ENCODE measurements around the gene SFMBT1.
A peak's percentile ranks its signal among the peaks of the same experiment; 100 is the strongest.
"Not testable (repeated sequence)": the region's sequence is repeated elsewhere in the genome, so short reads cannot be mapped to it uniquely, and the experiment has no call there.

The SFMBT1 gene

DNA sequence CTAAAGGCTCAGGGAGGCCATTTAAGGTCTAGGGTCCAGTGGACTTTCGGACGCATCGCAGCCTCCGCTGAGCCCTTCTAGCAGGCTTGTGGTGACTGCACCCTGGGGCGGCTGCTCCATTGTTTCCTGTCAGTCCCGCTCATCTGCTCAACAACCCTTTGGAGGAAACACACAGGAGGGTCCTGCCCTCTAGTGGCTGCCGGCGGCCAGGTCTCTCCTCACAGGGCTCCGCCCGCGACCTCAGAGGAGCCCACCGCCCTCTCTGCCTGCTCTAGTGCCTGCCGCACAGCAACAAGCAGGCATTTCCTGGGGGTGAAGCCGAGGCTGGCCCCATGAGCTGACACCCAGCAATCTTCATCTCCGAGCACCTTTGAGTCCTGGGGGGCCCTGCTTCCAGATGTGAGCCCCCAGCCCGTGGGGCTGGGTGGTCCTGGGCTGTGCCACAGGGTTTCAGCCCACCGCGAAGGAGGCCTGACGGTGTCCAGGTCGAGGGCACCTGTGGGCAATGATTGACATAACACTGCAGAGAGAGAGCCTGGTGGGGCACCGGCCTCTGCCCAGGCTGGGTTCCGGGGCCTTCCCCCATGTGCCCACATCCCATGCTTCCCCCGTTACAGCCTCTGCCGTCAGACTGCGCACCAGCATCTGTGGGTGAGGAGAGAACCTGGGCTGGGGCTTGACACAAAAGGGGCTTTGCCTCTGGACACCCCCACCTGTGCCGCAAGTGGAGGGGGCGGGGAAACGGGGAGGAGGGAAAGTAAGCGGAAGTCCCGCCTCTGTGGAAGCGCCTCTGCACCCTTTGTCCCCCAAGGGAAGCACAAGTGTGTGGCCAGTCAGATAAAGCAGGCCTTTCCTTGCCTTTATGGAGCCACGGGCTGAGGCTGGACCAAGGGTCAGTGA lies 27.0 kb upstream of the SFMBT1 start:
- peak; percentile 40 for DNase-seq

DNA sequence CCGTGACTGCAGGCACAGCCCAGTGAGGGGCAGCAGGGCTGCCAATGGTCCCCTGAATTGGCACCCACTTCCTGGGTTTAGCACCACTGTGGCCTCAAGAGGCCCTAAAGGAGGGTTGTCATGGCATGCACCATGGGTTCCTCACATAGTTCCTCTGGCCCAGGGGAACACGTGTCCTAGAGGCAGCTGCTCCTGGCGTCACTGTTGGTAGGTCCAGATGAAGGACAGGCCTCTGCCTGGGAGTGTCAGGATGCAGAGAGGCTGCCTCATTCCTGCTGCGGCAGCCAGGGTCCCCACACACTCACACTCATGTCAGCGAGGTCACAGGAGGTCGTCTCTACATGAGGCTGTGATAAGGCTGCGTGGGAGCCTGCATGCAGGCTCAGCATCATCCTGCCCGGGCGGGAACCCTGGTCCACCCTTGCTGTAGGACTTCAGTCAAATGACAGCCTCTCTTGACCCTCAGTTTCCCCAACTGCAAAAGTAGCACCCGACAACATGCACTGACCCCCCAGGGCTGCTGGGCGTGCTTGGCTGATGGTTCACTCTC lies 26.1 kb upstream of the SFMBT1 start:
- DNase-seq: no peak

DNA sequence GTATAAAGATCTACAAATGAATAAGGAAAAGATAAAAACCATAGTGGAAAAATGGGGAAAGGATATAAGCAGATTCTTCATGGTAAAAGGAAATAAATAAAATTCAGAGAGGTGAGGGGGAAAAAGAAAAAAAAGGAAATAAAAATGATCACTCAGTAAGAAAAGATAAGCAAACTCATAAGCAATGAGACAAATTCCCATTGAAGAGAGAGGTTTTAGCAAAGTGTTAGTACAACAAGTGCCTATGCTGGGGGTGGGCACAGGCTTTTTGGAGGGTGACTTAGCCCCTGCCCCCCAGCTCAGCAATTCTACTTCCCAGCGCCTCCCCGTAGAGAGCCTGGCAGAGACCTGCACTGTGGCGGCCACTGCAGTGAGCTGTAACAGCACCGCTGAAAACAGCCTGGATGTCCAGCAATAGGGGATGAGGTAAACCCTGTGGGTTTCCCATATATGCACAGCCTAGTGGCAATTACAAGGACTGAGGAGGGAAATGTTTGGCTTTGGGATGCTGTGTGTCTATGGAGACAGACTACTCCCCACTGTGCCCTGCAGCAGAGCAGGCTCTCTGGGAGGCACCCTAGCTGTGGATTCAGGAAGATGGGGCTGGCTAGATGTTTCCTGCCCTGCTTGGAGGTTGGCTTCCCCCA lies 23.7 kb upstream of the SFMBT1 start:
- DNase-seq: no peak

DNA sequence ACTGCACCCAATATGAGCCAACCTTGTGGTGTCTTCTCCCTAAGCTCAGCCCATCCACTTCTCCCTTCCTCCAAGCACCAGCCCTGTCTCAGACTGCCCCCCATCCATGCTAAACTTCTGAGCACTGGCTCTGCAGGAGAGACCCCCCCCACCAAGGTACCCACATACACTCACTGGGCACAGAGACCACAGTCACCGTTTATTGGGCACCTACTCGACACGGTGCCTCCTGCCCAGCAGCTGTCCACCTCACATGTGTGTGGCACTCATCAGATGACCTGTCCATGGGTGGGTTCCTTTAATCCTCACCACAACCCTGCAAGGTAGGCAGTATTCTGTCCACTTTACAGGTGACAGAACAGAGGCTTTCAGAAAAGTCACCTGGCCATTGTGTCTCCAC lies 22.3 kb upstream of the SFMBT1 start:
- DNase-seq: no peak

DNA sequence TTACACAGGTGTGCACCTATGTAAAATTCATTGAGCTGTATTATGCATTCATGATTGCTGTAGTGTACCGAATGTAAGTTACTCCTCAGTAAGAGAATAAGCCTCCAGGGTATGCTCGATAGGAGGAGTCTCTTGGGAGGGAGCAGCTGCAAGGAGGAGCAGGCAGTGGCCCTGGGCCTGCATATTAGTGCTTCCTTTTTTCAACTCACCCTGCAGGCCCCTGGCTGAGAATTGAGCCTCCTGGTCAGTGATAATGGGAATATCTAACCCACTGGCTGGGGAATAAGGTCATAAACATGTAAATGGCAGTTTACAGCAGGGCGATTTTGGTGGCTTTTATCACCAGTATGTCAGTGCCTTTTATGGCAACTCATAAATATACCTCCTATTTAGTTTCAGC lies 21.7 kb upstream of the SFMBT1 start:
- no peak for DNase-seq

DNA sequence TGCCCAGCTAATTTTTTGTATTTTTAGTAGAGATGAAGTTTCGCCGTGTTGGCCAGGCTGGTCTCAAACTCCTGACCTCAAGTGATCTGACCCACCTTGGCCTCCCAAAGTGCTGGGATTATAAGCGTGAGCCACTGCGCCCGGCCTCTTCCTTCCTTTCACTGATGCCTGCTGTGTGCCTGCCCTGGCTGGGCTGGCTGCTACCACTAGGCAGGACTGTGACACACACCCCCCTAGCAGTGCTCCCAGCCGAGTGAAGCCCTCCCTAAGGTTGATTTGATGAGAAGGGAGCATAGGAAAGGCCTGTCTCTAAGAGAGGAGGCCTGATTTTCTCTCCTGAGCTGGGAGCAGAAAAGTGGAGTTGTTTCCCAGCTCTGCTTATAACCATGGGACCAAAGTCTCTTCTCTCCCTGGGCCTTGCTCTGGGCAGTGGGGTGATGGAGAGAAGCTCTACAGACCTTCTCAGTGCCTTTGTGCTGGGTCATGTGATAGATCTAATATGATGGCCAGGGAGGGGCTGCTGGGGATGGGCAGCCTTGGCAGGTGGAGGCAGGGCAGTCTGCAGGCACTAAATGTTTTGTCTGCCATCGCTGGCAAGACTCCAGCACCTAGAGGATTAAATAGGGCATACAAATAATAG lies 20.1 kb upstream of the SFMBT1 start:
- no peak for DNase-seq

DNA sequence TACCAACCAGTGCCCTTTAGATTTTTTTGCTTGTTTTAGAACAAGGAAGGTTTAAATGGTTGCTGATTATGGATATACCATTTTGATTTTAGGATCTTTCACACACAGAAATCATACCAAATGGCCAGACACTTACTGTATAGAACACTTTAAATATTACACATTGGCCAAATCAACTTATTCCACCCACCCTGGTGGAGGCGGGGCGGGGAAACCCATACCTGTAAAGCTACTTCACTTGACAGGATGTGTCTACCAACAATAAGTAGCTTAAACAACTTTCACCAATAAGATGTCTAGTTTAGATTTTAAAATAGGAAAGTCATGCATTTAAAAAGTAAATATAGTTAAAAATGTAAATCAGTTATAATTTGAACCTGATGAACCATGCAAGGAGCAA lies 17.0 kb upstream of the SFMBT1 start:
- DNase-seq: no peak

DNA sequence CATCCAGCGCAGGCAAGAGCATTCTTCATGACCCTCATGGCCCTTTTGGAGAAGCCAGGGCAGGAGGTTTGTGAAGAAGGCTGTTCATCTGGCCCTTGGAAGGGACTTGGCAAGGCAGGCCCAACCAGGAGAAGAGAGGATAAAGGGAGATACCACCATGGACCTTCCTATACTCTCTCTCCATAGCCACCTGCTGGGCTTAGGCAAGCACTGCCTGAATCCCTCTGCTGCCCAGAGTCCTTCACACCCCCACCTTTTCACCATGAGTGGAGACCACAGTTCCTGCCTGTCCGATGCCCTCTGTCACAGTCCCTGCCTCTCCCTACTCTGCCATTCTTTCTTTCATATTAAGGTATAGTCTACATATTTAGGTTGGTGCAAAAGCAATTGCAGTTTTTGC lies 10.6 kb upstream of the SFMBT1 start:
- no peak for DNase-seq

DNA sequence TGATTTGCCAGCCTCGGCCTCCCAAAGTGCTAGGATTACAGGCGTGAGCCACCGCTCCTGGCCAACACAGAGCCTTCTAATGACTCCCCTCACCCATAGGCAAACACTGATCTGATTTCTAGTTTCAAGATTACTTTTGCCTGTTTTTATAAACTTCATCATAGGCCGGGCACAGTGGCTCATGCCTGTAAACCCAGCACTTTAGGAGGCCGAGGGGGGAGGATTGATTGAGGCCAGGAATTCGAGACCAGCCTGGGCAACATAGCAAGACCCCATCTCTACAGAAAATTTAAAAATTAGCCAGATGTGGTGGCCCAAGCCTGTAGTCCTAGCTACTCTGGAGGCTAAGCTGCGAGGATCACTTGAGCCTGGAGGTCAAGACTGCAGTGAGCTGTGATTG lies 8.4 kb upstream of the SFMBT1 start:
- DNase-seq: not testable (repeated sequence)

DNA sequence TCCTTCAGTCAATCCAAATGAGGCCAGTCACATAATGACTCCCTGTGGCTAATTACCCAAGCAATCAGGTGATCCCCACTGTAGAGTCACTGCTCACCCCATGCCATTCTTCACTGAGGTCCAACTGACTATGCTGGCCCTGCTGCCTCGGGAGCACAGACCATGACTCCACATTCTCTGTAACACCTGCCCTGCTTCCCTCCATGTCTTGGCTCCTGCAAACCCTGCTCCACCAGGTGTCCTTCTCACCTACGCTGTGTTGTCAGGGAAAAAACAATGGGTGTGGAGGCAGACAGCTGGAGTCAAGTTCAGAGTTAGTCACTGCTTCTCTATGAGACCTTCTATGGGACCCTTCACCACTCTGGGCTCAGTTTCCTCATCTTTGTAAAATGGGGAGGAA lies 6.1 kb upstream of the SFMBT1 start:
- DNase-seq: no peak

DNA sequence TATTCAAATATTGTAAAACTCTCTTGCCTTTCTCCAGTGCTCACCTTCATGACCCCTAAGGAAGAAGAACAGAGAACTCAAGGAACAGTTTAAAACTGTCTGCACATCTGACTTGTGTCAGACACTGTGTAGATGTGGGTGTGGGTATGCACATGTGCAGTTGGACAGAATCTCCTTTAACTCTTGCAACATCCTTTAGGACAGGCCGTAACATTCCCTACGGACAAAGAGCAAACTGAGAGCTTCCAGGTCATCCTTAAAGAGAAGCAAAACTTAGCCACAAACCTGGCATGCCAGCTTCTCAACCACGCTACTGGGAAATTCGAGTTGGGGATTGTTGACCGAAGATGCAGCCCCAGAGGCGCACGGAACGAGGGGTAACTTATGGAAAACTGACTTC lies 4.1 kb upstream of the SFMBT1 start:
- DNase-seq: no peak

DNA sequence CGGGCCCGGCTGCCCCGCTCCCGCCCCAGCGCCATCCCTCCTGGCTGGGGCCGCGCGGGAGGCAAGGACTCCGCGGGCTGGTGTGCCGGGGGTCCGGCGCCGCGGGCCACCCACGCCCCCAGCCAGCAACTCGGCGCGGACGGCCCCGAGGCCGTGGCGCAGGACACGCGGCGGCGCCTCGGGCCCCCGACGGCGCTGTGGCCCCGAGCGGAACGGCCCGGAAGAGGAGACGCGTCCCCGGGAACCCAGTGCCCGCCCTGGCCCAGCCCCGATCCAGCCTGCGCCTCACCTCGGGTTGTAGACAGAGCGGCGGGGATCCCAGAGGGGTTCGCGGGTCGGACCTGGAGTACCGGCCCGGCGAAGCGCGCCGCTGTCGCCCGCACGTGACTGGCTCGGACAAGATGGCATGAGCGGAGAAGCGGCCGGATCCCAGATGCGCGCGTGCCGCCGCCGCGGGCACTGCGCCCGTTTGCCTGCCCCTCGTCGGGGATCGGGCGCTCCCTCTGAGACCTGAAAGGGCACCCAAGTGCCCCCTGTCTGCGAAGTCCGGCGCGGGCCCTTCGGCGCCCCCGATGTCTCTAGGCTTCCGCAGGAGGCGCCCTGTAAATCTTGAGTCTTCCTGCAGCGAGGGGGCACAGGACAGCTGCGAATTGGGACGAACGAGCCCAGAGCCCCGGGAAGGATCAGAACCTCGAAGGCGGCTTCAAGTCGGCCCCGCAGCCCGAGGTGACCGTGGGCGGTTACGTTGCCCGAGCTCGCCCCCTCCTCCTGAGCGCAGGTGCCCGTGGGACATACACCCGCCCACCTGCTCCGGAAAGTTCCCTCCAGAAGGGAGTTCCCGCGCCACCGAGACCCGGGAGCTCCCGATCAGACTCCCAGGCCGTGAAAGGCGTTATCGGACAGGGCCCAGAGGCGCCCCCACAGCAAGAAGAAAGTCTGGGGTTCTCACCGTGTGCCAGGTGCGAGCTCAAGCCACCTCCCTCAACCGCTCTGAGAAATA lies 598 bp upstream of the SFMBT1 start:
- no peak for DNase-seq

DNA sequence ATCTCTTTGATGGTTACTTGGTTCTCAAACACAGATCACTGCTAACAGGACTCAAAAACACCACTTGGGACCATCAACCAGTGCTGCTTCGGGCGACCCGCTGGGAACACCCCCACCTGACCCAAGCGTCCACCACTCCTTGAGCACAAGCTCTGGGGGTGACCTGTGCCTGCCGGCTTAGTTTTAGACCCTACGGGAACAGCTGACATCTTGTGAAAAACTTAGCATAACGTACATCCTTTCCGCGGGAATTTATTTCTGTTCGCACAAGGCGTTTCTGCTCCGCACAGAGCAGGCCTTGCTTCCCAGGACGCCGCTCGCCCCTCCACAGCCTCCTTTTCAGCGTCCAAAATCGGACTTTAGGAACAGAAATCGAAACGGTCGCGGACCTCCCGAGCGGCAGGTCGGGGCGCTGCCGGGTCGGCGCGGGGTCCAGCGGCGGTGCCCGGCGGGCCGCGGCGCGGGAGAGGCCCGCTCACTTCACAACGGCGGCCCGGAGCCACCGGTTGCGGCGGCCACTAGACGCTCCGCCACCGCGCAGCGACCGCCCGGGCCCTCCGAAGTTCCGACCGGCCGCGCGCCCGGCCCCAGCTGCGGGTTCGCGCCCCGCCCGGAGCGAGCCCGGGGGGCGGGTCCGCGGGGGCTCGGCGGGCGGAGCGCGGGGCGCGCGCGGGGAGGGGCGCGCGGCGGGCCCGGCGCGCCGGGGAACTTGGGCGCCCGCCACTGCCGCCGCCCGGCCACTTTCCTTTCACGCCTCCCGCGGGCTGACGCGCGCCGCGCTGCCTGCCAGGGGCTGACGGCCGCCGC lies 959 bp downstream of the SFMBT1 start:
- no peak for DNase-seq

DNA sequence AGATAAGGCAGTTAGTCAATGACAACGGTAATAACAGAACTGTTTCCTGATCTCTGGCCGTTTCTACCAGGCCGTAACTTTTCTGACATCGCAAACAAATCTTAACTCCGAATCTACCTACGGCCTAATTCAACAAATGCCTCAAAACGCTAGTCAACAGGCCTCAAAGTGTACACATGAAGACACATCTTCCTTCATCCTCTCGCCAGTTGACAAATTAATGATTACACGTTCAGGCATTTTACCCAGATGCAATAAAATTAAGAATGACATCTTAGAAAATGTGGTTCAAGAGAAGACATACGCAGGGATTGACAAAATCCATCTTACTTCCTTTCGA lies 1.5 kb downstream of the SFMBT1 start:
- no peak for DNase-seq

DNA sequence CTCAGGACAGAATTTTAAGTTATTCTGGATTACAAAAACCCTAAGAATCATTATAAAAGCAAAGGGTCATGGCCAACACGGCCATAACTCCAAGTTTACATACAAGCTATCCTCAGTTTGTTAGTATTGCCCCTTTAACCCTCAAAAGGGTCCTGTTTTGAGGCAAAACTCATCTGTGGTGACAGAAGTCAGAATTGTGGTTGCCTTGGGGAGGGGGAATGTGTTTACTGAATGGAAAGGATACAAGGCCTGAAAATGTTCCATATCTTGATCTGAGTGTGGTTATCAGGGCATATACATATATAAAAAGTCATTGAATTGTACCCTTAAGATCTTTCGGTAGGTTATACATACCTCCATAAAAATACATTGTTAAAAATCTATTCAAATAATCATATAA lies 2.1 kb downstream of the SFMBT1 start:
- DNase-seq: no peak

DNA sequence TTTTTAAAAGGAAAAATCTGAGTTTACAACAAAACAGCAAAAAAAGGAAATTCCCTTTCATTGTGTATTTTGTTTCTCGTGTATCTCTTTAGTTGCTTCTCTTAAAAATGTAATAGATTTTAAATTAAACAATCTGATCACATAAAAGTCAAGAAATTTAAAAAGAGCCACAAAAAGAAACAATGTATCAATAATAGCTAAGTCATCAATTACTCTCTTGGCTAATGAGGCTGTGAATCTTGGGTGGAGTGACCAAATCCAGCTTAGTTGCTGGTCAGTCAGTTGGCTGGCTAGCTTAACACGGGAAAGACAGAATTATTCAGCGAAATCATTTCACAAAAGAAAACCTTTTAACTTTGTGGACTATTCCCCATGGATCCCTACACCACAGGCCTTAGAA lies 3.2 kb downstream of the SFMBT1 start:
- no peak for DNase-seq

DNA sequence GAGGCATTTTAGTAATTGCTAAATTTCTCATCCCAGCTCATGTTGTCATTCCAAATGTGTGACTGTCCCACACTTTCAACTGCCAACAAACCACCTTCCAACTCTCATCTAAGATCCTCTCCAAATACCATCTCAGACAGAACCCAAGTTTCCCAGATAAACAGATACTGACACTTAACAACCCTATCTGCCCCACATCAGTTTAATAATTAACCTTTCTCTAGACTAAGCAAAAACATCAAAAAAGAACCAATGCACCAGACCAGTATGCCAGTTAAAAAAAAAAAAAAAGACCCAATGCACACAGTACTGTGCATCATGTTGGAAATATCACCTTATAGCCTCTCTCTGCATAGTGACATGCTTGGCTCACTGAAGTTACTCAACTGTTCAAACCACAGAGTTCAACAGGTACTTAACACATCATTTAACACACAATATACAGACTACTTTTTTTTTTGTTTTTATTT lies 5.5 kb downstream of the SFMBT1 start:
- no peak for DNase-seq

DNA sequence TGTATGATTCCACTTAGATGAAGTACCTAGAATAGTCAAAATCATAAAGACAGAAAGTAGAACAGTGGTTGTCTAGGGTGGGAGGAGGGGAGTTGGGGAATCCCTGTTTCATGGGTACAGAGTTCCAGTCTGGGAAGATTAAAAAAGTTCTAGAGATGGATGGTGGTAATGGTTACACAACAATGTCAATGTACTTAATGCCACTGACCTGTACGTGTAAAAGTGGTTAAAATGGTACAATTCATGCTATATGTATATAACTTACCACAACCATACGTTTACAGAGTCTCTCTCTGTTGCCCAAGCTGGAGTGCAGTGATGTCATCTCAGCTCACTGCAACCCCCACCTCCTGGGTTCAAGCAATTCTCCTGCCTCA lies 6.5 kb downstream of the SFMBT1 start:
- DNase-seq: no peak

DNA sequence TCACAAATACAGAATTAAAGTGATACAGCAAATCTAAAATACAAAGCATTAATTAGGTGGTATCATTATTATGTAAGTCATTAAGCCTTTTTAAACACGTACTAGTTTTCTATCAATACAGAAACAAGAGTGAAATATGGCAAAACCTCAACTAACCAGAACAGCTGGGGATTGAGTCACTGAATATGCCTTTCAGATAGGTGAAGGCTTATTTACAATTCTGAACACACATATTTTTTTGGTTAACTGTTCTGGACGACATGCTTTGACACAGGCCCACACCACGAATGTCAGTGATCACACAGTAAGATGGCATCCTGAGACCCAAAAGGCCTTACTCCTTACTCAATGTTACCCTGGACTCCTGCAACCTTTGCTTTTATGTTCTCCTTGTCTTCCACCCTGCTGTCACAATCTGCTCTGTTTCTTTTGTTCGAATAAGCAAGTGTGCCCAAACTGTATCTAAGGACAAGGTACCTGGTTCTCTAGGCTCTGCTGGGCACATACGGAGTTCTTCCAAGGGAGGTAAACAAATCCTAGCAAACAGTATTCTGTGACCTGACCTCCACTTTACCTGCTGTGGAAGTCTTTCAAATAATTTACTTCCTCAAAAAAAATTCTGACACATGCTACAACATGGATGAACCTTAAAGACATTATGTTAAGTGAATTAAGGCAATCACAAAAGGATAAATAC lies 7.0 kb downstream of the SFMBT1 start:
- DNase-seq: no peak

DNA sequence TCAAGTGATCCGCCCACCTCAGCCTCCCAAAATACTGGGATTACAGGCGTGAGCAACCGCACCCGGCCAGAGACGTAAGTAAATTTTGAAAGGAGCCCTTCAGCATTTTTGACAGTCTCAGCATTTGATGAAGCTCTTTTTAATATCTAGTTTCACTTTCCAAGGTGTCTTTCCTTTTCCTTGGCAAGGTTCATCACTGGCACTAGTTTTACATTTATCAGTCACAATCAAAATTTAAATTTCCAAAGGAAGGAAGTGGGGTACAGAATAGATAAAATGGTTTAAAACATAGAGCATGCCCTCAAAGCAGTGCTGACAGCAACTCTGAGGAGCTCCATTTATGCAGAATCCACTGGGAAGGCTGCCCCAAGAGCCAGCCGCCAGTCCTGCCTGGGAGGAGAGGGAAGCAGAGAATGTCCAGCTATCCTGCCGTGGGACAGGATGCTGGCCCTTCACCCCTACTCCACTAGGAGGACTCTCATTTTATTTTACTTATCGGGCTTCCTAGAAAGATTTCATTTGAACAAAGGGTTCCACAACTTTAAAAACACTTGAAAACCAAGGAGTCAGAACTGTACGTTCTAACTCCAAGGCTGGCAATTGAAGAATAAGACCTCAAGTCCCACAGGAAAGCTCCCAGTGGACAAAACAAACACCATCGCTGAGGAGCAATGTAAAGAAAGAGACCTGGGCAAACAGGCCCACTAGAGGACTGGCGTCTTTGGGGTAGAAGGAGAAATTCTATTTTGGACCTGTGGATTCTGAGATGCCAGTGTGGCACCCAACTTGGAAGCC lies 9.9 kb downstream of the SFMBT1 start:
- DNase-seq: no peak

Measured in NCI-H1694 (cell line).